ENCODE data around the gene RPS6KA2.

- no peak for TF ChIP-seq EP300 (IDR thresholded peaks at IDR 0.05)
- no peak for TF ChIP-seq POLR2A (IDR thresholded peaks at IDR 0.05)
- TF ChIP-seq CTCF (IDR thresholded peaks at IDR 0.05), result no peak
- TF ChIP-seq POLR2AphosphoS5 (IDR thresholded peaks at IDR 0.05), result no peak
Observed at GRCh38 chr6:166446146-166446545, 180.9 kb downstream of the RPS6KA2 start.

Measured in gastroesophageal sphincter (tissue), 3 donors.